SK-N-SH (cell line): ENCODE results near the gene EEF1B2. TPM values are rescaled to one million over a fixed set of nuclear protein-coding genes. Genes with fewer than 3 reads are reported as not detected.

Source experiments
- CTCF ChIA-PET: fragments of 300-600, 350-600 bp; formaldehyde crosslinking; extraction: SDS; loops from one replicate; lab custom pipeline; 2021; lab: Yijun Ruan, JAX
- POLR2A ChIA-PET: fragments of 350-600 bp; sonication (Branson Sonifier 250); formaldehyde crosslinking; extraction: SDS; loops from one replicate; lab custom pipeline; 2020; ENCODE audit warnings: antibody characterized with exemption, inconsistent platforms; lab: Yijun Ruan, JAX
- DNase-seq: peaks from one replicate; pipeline ENCODE4 v3.0.0; 2012
- H2AFZ ChIP-seq: fragments of 200-600 bp; sonication (generic); 2 replicates; pipeline ENCODE4 v1.8.1; 2016; ENCODE audit warnings: antibody characterized with exemption, mild to moderate bottlenecking, low read depth
- H3F3A ChIP-seq: fragments of 200-600 bp; sonication (generic); replicated peaks from 2 replicates; pipeline ENCODE3; 2016; ENCODE audit warnings: antibody characterized with exemption, mild to moderate bottlenecking; ENCODE audit not compliant: insufficient read depth
- H3K27ac ChIP-seq, 2 experiments: fragments of 200-500 bp in 1 of 2; fragments of 200-600 bp in 1 of 2; sonication (Bioruptor generic) in 1 of 2; sonication (generic), shearing (Covaris generic) in 1 of 2; 2 replicates each; pipeline versions ENCODE4 v1.5.1 to v1.6.1; 2014 to 2016; ENCODE audit warnings: low read depth in 2 of 2, inconsistent platforms in 1 of 2, low read length in 1 of 2, mild to moderate bottlenecking in 1 of 2, mixed read lengths in 1 of 2
- H3K27me3 ChIP-seq: fragments of 200-600 bp; sonication (generic), shearing (Covaris generic); 2 replicates; pipeline ENCODE4 v1.6.1; 2016; ENCODE audit warnings: mixed run types; ENCODE audit not compliant: insufficient read depth
- H3K36me3 ChIP-seq, 2 experiments: fragments of 200-500 bp in 1 of 2; fragments of 200-600 bp in 1 of 2; sonication (Bioruptor generic) in 1 of 2; sonication (generic) in 1 of 2; replicated peaks in 1 of 2; 2 replicates each; pipeline versions ENCODE3 to v1.5.1; 2014 to 2016; ENCODE audit warnings: low read length in 1 of 2, mild to moderate bottlenecking in 1 of 2; ENCODE audit not compliant: insufficient read depth in 2 of 2, control insufficient read depth in 1 of 2
- H3K4me1 ChIP-seq, 2 experiments: fragments of 200-500 bp in 1 of 2; fragments of 200-600 bp in 1 of 2; sonication (Bioruptor generic) in 1 of 2; sonication (generic), shearing (Covaris generic) in 1 of 2; 2 replicates each; pipeline versions ENCODE4 v1.5.1 to v1.6.1; 2014 to 2016; ENCODE audit warnings: low read depth in 1 of 2, low read length in 1 of 2, mixed run types in 1 of 2; ENCODE audit not compliant: insufficient read depth in 2 of 2, control insufficient read depth in 1 of 2
- H3K4me2 ChIP-seq: fragments of 200-600 bp; sonication (generic), shearing (Covaris generic); 2 replicates; pipeline ENCODE4 v1.6.1; 2017; ENCODE audit warnings: mixed run types
- H3K4me3 ChIP-seq, 2 experiments: fragments of 200-500 bp in 1 of 2; fragments of 200-600 bp in 1 of 2; sonication (Bioruptor generic) in 1 of 2; sonication (generic), shearing (Covaris generic) in 1 of 2; 2 replicates each; pipeline versions ENCODE4 v1.5.1 to v1.8.1; 2014 to 2016; ENCODE audit warnings: low read depth in 2 of 2, inconsistent platforms in 1 of 2, low read length in 1 of 2, mild to moderate bottlenecking in 1 of 2, mixed read lengths in 1 of 2, moderate library complexity in 1 of 2
- H3K79me2 ChIP-seq: fragments of 200-600 bp; sonication (generic); 2 replicates; pipeline ENCODE4 v1.8.1; 2017; ENCODE audit warnings: mild to moderate bottlenecking; ENCODE audit not compliant: insufficient read depth
- H3K9ac ChIP-seq: fragments of 200-600 bp; sonication (generic); 2 replicates; pipeline ENCODE4 v1.6.1; 2017; ENCODE audit warnings: mixed run types
- H3K9me2 ChIP-seq: fragments of 200-600 bp; sonication (generic); 2 replicates; pipeline ENCODE4 v1.6.1; 2017; ENCODE audit warnings: mixed run types
- H3K9me3 ChIP-seq: fragments of 200-600 bp; sonication (generic); 2 replicates; pipeline ENCODE4 v1.6.1; 2017; ENCODE audit warnings: mixed run types, mild to moderate bottlenecking, moderate library complexity
- H4K20me1 ChIP-seq: fragments of 200-600 bp; sonication (generic); 2 replicates; pipeline ENCODE4 v1.6.1; 2017; ENCODE audit warnings: mild to moderate bottlenecking, mixed run types; ENCODE audit not compliant: insufficient read depth
- FOXJ3 ChIP-seq: sonication (generic); formaldehyde crosslinking; IDR thresholded peaks from 2 replicates; pipeline ENCODE4 v1.5.1; 2020; ENCODE audit warnings: mild to moderate bottlenecking, missing genetic modification reagents
- JUND ChIP-seq: IDR thresholded peaks from 2 replicates; pipeline ENCODE4 v1.4.0; 2012
- MEF2A ChIP-seq: IDR thresholded peaks from 2 replicates; pipeline ENCODE4 v1.4.0; 2012; ENCODE audit warnings: low read depth, borderline replicate concordance
- MXI1 ChIP-seq: IDR thresholded peaks from 2 replicates; pipeline ENCODE4 v1.6.1; 2012; ENCODE audit warnings: mild to moderate bottlenecking, low read depth, low read length, improper control_type of control experiment
- NRF1 ChIP-seq: IDR thresholded peaks from 2 replicates; pipeline ENCODE4 v1.6.1; 2012; ENCODE audit warnings: low read depth, mild to moderate bottlenecking, low read length
- POLR2AphosphoS5 ChIP-seq: IDR thresholded peaks from 2 replicates; pipeline ENCODE4 v1.6.1; 2012; ENCODE audit warnings: low read depth, low read length
- RCOR1 ChIP-seq: fragments of 150-350 bp; IDR thresholded peaks from 2 replicates; pipeline ENCODE4 v1.6.1; 2017; ENCODE audit warnings: antibody characterized with exemption, low read length
- SMC3 ChIP-seq: IDR thresholded peaks from 2 replicates; pipeline ENCODE4 v1.6.1; 2012; ENCODE audit warnings: low read depth, low read length, improper control_type of control experiment
- YY1 ChIP-seq: IDR thresholded peaks from 2 replicates; pipeline ENCODE4 v1.4.0; 2012; ENCODE audit warnings: low read depth, mild to moderate bottlenecking
- WGBS: methylation state at CpG from one replicate; pipeline ENCODE4 v1.1.6; 2017; ENCODE audit warnings: low lambda C conversion rate; 5-methylcytosine and 5-hydroxymethylcytosine counted together
- polyA plus RNA-seq, 3 experiments: library from polyadenylated mRNA; depleted of rRNA; stranded (reverse); fragments of >200 nt; gene quantifications; 2 replicates each; pipeline ENCODE4 v1.2.3, GENCODE V29; 2012
- TF ChIP-seq, protein P1 (sequence below): fragments of 200-600 bp; sonication (generic); IDR thresholded peaks from 2 replicates; pipeline ENCODE4 v1.6.1; 2017; ENCODE audit warnings: antibody characterized with exemption, mild to moderate bottlenecking, moderate library complexity
- TF ChIP-seq, protein P2 (sequence below): IDR thresholded peaks from 2 replicates; pipeline ENCODE4 v1.6.1; 2012; ENCODE audit warnings: mild to moderate bottlenecking, low read depth, low read length, moderate library complexity
- TF ChIP-seq, protein P3 (sequence below): fragments of 150-350 bp; IDR thresholded peaks from 2 replicates; pipeline ENCODE4 v1.6.1; 2017; ENCODE audit warnings: antibody characterized with exemption, low read length, low read depth, borderline replicate concordance
- TF ChIP-seq, protein P4 (sequence below): IDR thresholded peaks from 2 replicates; pipeline ENCODE4 v1.4.0; 2012; ENCODE audit warnings: low read depth, borderline replicate concordance

EEF1B2 gene
- polyA plus RNA-seq, 1 of the 3 experiments (the other 2 are of a cell fraction) = 815 TPM

DNA sequence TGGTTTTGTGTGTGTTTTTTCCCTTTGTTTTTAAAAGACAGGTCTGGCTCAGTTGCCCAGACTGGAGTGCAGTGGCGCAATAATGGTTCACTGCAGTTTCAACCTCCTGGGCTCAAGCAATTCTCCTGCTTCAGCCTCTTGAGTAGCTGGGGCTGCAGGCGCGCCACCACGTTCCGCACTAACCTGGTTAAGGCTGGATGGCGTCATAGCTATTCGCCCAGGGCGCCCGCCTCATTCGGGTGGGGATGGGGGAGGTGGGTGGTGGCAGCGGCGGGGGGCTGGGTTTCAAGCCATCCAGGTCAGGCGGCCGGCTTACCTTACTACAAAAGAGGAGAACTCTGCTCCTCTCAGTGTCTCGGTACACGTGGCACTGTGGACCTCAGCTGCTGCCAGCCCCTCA, 42.8 kb downstream of the EEF1B2 start:
- CTCF ChIA-PET = no interaction called here
- Histone ChIP-seq H3K9ac (no peak overlapping the region), H3K9me3 (no peaks in the 10 kb centered on the region), H3K4me2 (no peak overlapping the region), H3K4me3 (no peak overlapping the region), H2AFZ (no peak overlapping the region), H3F3A (no peaks in the 10 kb centered on the region), H3K27me3 (no peaks in the 10 kb centered on the region), H4K20me1 (no peaks in the 10 kb centered on the region), H3K27ac (no peak overlapping the region), H3K79me2 (no peaks in the 10 kb centered on the region), H3K9me2 (no peaks in the 10 kb centered on the region), H3K36me3 (no peaks in the 10 kb centered on the region), H3K4me1 (peaks cover 0 to 3% of the 10 kb centered on the region in 2 experiments; a peak in 1 of 4 replicates)
- DNase-seq = no peak
- 70% methylated on average over 2 of the region's 16 CpGs for WGBS
- POLR2A ChIA-PET = no interaction called here
- no peak for TF ChIP-seq MXI1
- TF ChIP-seq POLR2AphosphoS5 = no peak
- TF ChIP-seq, protein P1, sequence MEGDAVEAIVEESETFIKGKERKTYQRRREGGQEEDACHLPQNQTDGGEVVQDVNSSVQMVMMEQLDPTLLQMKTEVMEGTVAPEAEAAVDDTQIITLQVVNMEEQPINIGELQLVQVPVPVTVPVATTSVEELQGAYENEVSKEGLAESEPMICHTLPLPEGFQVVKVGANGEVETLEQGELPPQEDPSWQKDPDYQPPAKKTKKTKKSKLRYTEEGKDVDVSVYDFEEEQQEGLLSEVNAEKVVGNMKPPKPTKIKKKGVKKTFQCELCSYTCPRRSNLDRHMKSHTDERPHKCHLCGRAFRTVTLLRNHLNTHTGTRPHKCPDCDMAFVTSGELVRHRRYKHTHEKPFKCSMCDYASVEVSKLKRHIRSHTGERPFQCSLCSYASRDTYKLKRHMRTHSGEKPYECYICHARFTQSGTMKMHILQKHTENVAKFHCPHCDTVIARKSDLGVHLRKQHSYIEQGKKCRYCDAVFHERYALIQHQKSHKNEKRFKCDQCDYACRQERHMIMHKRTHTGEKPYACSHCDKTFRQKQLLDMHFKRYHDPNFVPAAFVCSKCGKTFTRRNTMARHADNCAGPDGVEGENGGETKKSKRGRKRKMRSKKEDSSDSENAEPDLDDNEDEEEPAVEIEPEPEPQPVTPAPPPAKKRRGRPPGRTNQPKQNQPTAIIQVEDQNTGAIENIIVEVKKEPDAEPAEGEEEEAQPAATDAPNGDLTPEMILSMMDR = no peak
- TF ChIP-seq, protein P2, sequence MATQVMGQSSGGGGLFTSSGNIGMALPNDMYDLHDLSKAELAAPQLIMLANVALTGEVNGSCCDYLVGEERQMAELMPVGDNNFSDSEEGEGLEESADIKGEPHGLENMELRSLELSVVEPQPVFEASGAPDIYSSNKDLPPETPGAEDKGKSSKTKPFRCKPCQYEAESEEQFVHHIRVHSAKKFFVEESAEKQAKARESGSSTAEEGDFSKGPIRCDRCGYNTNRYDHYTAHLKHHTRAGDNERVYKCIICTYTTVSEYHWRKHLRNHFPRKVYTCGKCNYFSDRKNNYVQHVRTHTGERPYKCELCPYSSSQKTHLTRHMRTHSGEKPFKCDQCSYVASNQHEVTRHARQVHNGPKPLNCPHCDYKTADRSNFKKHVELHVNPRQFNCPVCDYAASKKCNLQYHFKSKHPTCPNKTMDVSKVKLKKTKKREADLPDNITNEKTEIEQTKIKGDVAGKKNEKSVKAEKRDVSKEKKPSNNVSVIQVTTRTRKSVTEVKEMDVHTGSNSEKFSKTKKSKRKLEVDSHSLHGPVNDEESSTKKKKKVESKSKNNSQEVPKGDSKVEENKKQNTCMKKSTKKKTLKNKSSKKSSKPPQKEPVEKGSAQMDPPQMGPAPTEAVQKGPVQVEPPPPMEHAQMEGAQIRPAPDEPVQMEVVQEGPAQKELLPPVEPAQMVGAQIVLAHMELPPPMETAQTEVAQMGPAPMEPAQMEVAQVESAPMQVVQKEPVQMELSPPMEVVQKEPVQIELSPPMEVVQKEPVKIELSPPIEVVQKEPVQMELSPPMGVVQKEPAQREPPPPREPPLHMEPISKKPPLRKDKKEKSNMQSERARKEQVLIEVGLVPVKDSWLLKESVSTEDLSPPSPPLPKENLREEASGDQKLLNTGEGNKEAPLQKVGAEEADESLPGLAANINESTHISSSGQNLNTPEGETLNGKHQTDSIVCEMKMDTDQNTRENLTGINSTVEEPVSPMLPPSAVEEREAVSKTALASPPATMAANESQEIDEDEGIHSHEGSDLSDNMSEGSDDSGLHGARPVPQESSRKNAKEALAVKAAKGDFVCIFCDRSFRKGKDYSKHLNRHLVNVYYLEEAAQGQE = no peak
- TF ChIP-seq, protein P3, sequence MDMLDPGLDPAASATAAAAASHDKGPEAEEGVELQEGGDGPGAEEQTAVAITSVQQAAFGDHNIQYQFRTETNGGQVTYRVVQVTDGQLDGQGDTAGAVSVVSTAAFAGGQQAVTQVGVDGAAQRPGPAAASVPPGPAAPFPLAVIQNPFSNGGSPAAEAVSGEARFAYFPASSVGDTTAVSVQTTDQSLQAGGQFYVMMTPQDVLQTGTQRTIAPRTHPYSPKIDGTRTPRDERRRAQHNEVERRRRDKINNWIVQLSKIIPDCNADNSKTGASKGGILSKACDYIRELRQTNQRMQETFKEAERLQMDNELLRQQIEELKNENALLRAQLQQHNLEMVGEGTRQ = no peak
- no peak for TF ChIP-seq NRF1
- TF ChIP-seq, protein P4, sequence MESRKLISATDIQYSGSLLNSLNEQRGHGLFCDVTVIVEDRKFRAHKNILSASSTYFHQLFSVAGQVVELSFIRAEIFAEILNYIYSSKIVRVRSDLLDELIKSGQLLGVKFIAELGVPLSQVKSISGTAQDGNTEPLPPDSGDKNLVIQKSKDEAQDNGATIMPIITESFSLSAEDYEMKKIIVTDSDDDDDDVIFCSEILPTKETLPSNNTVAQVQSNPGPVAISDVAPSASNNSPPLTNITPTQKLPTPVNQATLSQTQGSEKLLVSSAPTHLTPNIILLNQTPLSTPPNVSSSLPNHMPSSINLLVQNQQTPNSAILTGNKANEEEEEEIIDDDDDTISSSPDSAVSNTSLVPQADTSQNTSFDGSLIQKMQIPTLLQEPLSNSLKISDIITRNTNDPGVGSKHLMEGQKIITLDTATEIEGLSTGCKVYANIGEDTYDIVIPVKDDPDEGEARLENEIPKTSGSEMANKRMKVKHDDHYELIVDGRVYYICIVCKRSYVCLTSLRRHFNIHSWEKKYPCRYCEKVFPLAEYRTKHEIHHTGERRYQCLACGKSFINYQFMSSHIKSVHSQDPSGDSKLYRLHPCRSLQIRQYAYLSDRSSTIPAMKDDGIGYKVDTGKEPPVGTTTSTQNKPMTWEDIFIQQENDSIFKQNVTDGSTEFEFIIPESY = no peak
- TF ChIP-seq SMC3 = no peak
- no peak for TF ChIP-seq YY1
- no peak for TF ChIP-seq JUND
- no peak for TF ChIP-seq RCOR1
- no peak for TF ChIP-seq MEF2A
- TF ChIP-seq FOXJ3 (CRISPR knock-in tag) = no peak
